GM18867 (cell line): ENCODE results near the gene RAP2B.
"Not testable (repeated sequence)": the region's sequence is repeated elsewhere in the genome, so short reads cannot be mapped to it uniquely, and the experiment has no call there.

Experiments used
- ATAC-seq: cut with Tn5 transposase; IDR thresholded peaks from one replicate; pipeline ENCODE4 v1.9.1; 2021; ENCODE audit warnings: mild to moderate bottlenecking, moderate library complexity; ENCODE audit not compliant: unreplicated experiment

The RAP2B gene

DNA sequence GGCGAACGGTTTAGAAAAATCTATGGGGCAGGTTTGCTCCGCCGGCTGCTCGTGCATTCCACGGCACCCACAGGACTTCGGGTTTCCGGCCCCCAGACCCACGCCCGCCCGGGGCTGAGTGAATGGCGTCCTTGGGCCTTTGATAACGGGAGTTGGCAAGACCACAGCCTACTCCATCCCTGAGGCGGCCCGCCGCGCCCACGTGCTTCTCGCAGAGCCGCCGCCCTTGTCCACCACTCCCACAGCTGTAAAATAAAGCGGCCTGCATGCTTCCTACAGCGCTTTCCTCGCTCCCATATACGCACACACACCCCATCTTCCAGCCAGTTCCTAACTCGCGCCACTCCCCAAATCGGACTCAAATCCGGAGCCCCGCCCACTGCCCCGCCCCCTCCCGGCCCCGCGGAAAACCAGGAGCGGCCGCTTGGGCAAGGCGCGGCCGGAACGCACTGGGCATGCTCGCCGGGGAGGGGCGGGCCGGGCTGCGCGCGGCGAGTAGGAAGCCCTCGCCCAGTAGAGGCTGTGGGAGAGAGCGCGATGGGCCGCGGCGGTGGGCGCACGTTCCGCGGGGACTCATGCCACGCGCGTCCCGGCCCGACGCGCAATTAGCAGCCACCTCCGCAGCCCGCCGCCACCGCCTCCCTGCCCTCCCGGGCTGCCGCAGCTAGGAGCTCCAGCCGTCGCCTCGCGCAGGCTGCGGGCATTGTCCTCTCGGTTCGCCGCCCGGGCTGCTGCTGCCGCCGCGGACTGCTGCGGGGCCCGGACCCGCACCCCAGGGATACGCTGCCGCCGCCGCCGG, at the start of gene RAP2B:
Gene RAP2B, plus strand, starts transcription at position 513 of the 799 bp plus-strand sequence. CDS start 468 bp downstream, outside the sequence.
- peak; percentile 55 for ATAC-seq

DNA sequence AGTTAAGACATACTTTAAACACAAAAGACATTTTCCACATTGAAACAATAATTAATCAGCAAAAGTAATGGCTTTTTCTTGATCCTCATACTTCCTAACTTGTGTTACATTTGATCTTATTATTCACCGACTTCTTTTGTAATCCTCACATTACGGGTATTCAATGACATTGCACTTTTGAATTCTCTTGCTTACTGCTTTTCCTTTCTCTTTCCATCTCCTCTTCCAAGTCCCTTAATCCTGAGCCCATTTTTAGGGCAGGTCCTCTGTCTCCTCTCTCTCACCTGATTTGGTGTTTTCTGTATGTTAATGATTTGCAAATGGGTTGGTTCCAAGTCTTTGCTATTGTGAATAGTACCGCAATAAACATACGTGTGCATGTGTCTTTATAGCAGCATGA, 48.5 kb upstream of the RAP2B start:
- ATAC-seq, result no peak

DNA sequence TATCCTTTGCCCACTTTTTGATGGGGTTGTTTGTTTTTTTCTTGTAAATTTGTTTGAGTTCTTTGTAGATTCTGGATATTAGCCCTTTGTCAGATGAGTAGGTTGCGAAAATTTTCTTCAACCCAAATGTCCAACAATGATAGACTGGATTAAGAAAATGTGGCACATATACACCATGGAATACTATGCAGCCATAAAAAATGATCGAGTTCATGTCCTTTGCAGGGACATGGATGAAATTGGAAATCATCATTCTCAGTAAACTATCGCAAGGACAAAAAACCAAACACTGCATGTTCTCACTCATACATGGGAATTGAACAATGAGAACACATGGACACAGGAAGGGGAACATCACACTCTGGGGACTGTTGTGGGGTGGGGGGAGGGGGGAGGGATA, 47.8 kb upstream of the RAP2B start:
- not testable (repeated sequence) for ATAC-seq

GRCh38 chr3:153115326-153115725, 46.7 kb upstream of the RAP2B start:
- no peak for ATAC-seq

DNA sequence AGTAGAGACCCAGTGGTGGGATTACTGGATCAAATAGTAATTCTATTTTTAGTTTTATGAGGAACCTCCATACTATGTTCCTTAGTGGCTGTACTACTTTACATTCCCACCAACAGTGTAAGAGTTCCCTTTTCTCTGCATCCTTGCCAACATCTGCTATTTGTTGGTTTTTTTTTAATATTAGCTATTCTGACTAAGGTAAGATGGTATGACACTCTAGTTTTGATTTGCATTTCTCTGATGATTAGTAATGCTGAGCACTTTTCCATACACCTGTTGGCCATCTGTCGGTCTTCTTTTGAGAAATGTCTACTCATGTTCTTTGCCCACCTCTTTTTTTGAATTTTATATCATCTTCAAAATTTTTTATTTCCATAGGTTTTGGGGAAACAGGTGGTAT, 34.2 kb upstream of the RAP2B start:
- ATAC-seq, result no peak

GRCh38 chr3:153129426-153129825, 32.6 kb upstream of the RAP2B start:
- no peak for ATAC-seq

DNA sequence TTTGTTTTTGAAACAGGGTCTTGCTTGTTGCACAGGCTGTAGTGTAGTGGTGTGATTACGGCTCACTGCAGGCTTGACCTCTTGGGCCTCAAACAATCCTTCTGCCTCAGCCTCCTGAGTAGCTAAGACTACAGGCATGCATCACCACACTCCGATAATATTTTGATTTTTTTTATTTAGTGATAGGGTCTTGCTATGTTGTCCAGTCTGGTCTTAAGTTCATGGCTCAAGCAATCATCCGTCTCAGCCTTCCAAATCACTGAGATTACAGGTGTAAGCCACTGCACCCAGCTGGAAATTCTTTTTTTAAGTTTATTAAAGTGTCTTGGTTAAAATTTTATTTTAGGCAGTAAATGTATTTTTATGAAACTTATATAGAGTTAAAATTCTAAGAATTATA, 32.2 kb upstream of the RAP2B start:
- ATAC-seq, result no peak

DNA sequence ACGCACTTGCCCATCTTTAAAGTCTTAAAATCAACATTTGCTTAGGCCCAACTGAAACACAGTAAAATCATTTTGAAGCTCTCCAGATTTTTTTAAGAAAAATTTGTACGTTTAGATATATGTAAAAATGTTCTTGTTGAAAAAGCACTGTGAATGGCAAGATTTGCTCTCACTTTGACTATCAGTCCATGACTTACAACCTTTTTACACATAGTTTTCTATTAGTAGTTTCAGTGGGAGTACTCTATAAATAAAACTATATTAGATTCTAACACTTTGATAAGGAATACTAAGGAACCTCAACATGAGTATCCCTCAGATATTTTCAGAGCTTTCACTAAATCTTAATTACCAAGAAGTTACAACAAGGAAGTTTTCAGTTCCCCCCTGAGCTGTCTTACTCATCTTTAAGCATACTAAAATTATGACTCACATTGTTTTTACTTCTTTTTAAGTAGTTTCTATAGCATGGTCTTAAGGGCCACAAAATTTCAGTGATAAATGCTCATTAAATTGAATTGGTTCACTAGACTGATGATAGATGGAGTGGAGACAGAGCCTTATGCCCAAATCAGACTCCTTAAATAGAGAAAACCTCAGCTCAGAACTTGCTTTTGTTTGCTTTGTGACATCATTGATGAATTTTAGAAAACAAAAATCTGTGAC, 31.6 kb upstream of the RAP2B start:
- peak; percentile 92 for ATAC-seq

DNA sequence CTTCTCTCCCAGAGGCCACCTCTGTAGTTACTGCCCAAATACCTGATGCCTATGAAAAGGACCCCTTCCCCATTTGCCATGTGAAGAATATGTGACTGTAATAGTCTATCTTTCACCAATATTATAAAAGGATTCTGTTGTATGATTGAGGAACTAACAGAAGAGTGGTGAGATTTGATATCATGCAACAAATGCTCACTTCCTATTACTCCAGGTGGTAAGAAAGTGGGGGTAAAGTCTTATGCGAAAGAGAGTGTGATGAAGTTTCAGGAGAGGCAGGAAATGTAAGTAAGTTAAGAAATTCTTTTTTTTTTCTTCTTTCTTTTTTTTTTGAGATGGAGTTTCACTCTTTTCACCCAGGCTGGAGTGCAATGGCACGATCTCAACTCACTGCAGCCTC, 24.4 kb upstream of the RAP2B start:
- peak; percentile 38 for ATAC-seq

DNA sequence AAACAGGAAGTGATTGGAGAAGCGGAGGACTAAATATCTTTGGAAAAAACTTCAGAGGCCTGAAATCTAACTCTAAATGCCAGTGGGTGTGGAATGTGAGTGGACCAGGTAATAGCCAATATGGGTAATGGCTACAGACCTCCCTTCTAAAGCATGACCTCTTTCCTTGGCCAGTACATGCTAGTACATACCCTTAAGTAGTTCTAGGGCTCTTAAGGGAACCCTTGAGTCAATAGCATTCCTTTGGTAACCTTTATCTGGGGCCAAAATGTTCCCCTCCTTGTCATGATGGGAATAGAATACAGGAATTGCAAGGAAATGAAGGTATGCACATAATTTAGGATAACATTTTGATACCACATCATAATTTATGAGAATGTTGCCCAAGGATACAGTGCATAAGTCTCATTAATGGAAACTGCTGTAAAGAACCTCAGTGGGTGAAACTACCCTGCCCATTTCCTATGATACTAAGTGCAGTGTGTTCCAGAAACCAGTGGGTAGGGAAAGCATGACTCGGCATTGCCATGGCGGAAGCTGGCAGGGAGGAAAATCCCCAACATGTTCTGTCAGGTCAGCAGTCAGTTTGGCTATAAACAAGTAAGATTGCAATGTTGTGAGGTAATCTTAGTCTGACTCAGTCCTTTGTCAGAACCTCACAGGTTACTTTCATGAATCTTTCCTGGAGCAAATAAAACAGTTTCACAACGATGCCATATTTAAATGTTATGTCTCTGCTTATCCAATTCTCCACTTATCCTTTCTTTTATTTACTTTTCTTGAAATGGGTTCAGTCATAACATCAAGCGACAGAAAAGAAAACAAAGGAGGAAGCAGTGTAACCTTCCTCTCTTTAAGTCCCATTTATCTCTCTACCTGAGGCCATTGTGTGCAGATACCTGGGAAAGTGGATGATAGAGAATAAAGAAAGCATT, 23.5 kb upstream of the RAP2B start:
- peak; percentile 71 for ATAC-seq

GRCh38 chr3:153142961-153143360, 19.1 kb upstream of the RAP2B start:
- ATAC-seq, result no peak

DNA sequence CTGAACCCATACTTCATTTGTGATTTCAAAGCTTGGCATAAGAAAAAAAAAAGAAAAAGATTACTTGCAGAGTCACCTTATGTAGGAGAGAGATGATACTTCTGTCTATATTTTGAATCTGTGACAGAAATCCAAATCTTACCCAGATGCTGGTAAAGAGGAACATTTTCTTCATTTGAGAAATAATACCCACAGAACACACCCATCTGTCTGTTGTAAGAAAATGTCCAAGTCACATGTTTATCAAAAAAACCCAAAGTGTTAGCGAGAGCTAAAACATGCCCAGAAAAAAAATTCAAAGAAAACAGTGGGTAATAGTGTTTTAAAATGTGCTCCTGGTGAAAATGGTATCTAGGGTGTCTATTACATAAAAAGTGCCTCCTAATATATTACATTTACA, 18.0 kb upstream of the RAP2B start:
- ATAC-seq, result no peak

DNA sequence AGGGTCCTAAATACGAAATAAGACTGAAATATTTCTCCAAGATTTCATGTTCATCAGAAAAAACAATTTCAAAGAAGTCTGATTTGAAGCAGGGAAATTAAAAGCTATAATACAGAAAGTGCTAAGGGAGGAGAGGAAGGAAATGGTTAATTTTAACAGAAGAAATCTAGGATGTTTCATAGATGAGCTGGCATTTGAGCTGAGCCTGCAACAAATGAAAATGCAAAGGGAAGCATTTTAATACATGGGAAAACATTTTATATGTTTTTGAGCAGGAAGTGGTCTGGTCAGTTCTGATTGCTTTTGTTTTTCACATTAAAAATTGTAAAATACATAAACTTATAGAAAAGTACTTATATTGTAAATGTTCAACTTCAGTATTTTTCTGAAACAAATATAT, 17.2 kb upstream of the RAP2B start:
- ATAC-seq, result no peak

- no peak for ATAC-seq
Measured at GRCh38 chr3:153145454-153145853, 16.6 kb upstream of the RAP2B start.

DNA sequence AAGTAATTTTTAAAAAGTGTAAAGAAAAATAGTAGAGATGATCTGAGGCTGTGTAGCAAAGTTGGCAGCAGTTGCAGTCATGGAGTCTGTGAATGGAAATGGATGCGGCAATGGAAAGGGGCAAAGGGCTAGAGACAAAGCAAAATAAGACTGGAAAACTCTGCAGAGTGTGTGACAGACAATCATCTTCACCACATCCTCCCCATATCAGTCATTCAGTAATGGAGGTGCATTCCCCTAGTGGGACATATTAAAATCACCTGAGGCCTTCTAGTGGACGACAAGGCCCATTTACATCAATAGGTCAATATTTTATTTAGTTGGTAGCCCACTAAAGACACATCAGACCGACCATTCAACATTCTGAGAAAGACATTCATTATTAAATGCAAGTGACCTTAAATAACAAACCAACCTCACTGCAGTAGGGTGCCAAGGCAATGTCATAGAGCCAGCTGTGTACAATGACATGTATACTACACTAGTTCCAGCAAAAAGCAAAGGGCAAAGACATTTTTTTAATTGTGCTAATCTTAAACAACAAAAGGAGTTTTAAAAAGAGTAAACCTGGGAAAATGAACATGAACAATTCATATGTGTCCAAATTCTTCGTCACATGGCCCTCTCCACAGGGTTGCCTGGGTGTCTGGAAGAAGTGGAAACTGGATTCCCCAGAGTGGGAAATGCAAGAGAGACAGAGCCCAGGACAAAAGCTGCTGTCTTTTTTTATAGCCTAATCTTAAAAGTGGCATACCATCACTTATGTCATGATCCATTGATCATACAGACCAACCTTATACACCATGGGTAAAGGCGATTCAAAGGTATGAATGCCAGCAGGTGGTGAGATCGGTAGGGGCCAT, 15.6 kb upstream of the RAP2B start:
- peak; percentile 46 for ATAC-seq

DNA sequence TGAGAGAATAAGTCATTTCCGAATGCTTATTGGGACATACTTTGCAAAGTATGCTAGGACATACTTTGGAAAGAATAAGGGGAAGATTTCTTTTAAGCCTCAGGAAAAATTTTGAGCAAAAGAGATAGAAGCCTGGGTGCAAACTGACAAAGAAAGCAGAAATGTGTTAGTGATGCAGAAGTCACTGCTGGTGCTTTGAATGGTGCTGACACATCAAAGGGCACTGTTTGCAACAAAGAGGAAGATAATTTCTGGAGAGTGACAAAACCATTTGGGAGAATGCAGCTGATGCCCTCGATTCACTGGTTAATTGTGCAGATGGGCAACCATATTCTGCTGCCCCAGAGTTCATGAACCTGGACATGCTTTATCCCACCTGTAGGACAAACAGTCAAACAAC, 11.0 kb upstream of the RAP2B start:
- no peak for ATAC-seq

GRCh38 chr3:153155786-153156185, 6.2 kb upstream of the RAP2B start:
- ATAC-seq, result not testable (repeated sequence)

- no peak for ATAC-seq
Measured at GRCh38 chr3:153158189-153158588, 3.8 kb upstream of the RAP2B start.

DNA sequence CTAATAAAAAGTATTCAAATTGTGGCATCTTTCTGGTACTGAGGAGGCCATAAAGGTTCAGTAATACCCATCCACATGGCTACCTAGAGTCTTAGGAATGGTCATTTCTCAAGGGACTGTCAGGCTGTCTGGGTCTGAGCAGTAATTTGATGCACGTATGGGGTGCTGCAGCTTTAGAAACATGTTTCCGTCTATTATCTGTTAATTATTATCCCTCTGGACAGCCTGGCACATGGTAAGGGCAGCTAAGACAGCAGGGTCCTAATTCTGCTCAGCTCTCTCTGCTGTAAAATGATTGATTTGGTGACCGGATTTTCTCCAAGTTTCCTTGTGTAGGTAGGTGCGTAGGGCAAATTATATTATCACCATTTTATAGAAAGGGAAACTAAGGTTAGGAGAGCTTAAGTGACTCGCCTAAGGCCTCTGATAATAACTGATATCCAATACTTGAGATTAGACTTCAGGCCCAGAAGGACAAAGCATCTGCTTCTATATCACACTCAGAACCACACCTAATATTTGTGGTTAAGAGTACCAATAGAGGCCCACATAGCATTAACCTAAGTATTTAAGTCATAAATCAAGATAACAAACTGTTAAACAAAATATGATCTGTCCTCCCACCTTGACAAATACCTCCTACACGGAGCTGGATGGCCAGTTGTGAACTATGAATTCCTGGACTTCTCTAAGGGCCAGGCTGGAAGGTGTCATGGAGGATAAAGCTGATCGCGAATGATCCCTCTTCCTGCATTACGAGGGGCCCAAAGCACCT, 2.9 kb upstream of the RAP2B start:
- no peak for ATAC-seq
